Measurements from ENCODE around the gene RAPGEF5. TPM values are rescaled to one million over a fixed set of nuclear protein-coding genes. Genes with fewer than 3 reads are reported as not detected.

Gene RAPGEF5
- total and polyA plus RNA-seq, 4 donors, result 16.1 to 308 (median 61.4) TPM

DNA sequence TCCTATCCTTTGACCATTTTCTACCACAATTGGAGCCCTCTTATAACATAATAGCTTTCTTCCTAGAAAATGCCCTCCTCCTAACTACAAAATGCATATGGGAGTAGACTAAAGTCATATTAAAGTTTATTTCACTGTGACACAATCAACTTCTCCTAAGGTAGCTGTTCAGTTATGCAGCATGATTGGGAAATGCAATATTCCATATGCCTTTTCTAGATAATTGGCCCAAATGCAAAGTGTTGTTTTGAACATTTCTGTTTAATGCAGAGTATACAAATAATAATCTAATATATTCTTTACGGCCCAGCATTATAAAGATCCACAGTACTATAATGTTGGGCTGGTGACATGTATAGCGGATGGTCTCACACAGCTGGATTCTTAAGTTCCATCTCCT lies 205.1 kb downstream of the RAPGEF5 start:
- Histone ChIP-seq H3K27ac (ENCODE audit: low read depth in 1 of 2, low read length in 1 of 2) (no peak overlapping the region), H3K27me3 (ENCODE audit: control insufficient read depth in 3 of 3, insufficient read depth in 3 of 3, low read length in 2 of 3) (no peaks in the 10 kb centered on the region), H3K9me3 (ENCODE audit: control insufficient read depth in 4 of 4, insufficient read depth in 3 of 4, low read length in 3 of 4) (no peaks in the 10 kb centered on the region), H3K4me1 (ENCODE audit: control insufficient read depth in 5 of 5, insufficient read depth in 5 of 5, low read length in 5 of 5) (peaks cover 0 to 3% (median 1%) of the 10 kb centered on the region in 5 donors), H3K4me3 (no peak overlapping the region), H3K9ac (ENCODE audit: insufficient read depth in 1 of 2, low read length in 2 of 2) (no peak overlapping the region), H3K36me3 (ENCODE audit: control insufficient read depth in 4 of 4, insufficient read depth in 4 of 4, low read length in 4 of 4) (peaks cover 0 to 25% (median 5%) of the 10 kb centered on the region in 4 donors)
- no peak for DNase-seq
- WGBS, 2 donors, result 94 to 95% methylated on average over 2 of the region's 2 CpGs
- ATAC-seq (ENCODE audit: insufficient read depth, low FRiP score), result no peak
- no peak for TF ChIP-seq CTCF (IDR thresholded peaks at IDR 0.05; ENCODE audit: control extremely low read depth, extremely low read depth)

GRCh38 chr7:22150221-22150620 lies 206.7 kb downstream of the RAPGEF5 start:
- Histone ChIP-seq H3K9ac (ENCODE audit: insufficient read depth in 1 of 2, low read length in 2 of 2) (no peak overlapping the region), H3K36me3 (ENCODE audit: control insufficient read depth in 4 of 4, insufficient read depth in 4 of 4, low read length in 4 of 4) (peaks cover 0 to 18% (median 5%) of the 10 kb centered on the region in 4 donors), H3K9me3 (ENCODE audit: control insufficient read depth in 4 of 4, insufficient read depth in 3 of 4, low read length in 3 of 4) (no peaks in the 10 kb centered on the region), H3K27me3 (ENCODE audit: control insufficient read depth in 3 of 3, insufficient read depth in 3 of 3, low read length in 2 of 3) (no peaks in the 10 kb centered on the region), H3K27ac (ENCODE audit: low read depth in 1 of 2, low read length in 1 of 2) (no peak overlapping the region), H3K4me1 (ENCODE audit: control insufficient read depth in 5 of 5, insufficient read depth in 5 of 5, low read length in 5 of 5) (peaks cover 0 to 5% (median 0%) of the 10 kb centered on the region in 5 donors), H3K4me3 (no peak overlapping the region)
- ATAC-seq (ENCODE audit: insufficient read depth, low FRiP score), result no peak
- WGBS, 2 donors, result 81 to 89% methylated on average over 5 of the region's 5 CpGs
- no peak for DNase-seq
- TF ChIP-seq CTCF (IDR thresholded peaks at IDR 0.05; ENCODE audit: control extremely low read depth, extremely low read depth), result no peak

DNA sequence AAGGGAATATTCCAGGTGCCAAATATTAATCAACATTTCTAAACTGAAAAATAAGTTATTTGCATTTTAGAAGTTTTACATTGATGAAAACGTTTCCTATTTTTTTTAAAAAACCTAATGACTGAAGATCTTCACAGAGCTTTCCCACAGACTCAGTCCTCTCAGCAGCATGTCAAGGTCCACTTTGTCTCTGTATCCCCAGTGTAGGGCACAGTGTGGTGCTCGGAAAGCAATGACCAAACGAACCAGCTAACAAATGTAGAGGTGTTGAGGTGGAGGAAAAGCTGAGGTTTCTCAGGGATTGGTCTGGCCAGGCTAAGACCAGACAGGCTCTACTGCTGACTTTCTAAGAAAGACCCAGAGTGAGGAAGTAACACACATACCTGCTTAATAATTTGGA lies 209.1 kb downstream of the RAPGEF5 start:
- H3K27ac ChIP-seq (ENCODE audit: low read depth in 1 of 2, low read length in 1 of 2), result no peak overlapping the region

More for the DNA sequence above, 209.1 kb downstream of the RAPGEF5 start:
- WGBS, 2 donors, result 80 to 85% methylated on average over 3 of the region's 3 CpGs
- no peak overlapping the region for H3K4me3 ChIP-seq
- no peak overlapping the region for H3K9ac ChIP-seq (ENCODE audit: insufficient read depth in 1 of 2, low read length in 2 of 2)
- peaks cover 0 to 5% (median 0%) of the 10 kb centered on the region in 5 donors for H3K4me1 ChIP-seq (ENCODE audit: control insufficient read depth in 5 of 5, insufficient read depth in 5 of 5, low read length in 5 of 5)
- H3K9me3 ChIP-seq (ENCODE audit: control insufficient read depth in 4 of 4, insufficient read depth in 3 of 4, low read length in 3 of 4), result no peaks in the 10 kb centered on the region
- peaks cover 0 to 17% (median 3%) of the 10 kb centered on the region in 4 donors for H3K36me3 ChIP-seq (ENCODE audit: control insufficient read depth in 4 of 4, insufficient read depth in 4 of 4, low read length in 4 of 4)
- H3K27me3 ChIP-seq (ENCODE audit: control insufficient read depth in 3 of 3, insufficient read depth in 3 of 3, low read length in 2 of 3), result no peaks in the 10 kb centered on the region
- no peak for DNase-seq
- no peak for ATAC-seq (ENCODE audit: insufficient read depth, low FRiP score)
- TF ChIP-seq CTCF (IDR thresholded peaks at IDR 0.05; ENCODE audit: control extremely low read depth, extremely low read depth), result no peak

Measured in lung (tissue), 12 donors.